Gastroesophageal sphincter (tissue), 4 donors: ENCODE results near the gene LYRM1. TPM values are rescaled to one million over a fixed set of nuclear protein-coding genes. Genes with fewer than 3 reads are reported as not detected.

Experiments
- ATAC-seq: fragments of 150-250 bp; one replicate; pipeline ENCODE4 v1.9.1; 2016; ENCODE audit warnings: mild to moderate bottlenecking, moderate library complexity
- H3K27ac ChIP-seq, 4 donors: fragments of 200-600 bp; sonication (generic) in 3 of 4; 1 replicate in 3 of 4; 2 replicates in 1 of 4; pipeline ENCODE4 v1.5.1; 2016 to 2019
- H3K27me3 ChIP-seq: fragments of 200-600 bp; sonication (generic); one replicate; pipeline ENCODE4 v1.5.1; 2019
- H3K36me3 ChIP-seq, 2 donors: fragments of 200-600 bp; sonication (generic); one replicate each; pipeline ENCODE4 v1.5.1; 2019; ENCODE audit warnings: control low read depth in 1 of 2
- H3K4me1 ChIP-seq, 3 donors: fragments of 200-600 bp; sonication (generic); 1 replicate in 2 of 3; 2 replicates in 1 of 3; pipeline ENCODE4 v1.5.1; 2016 to 2019; ENCODE audit warnings: control low read depth in 2 of 3
- H3K4me3 ChIP-seq, 2 donors: fragments of 200-600 bp; sonication (generic); one replicate each; pipeline ENCODE4 v1.5.1; 2019; ENCODE audit warnings: mild to moderate bottlenecking in 1 of 2, moderate library complexity in 1 of 2
- H3K9me3 ChIP-seq, 3 donors: fragments of 200-600 bp; sonication (generic); one replicate each; pipeline ENCODE4 v1.5.1; 2017 to 2019; ENCODE audit warnings: control low read depth in 2 of 3
- CTCF ChIP-seq, 4 experiments: fragments of 200-600 bp in 2 of 4; fragments of 450-650 bp in 2 of 4; sonication (generic) in 1 of 4; IDR thresholded peaks; one replicate each; pipeline ENCODE4 v1.5.1; 2017 to 2019; ENCODE audit warnings: antibody characterized with exemption in 4 of 4, mild to moderate bottlenecking in 2 of 4, moderate library complexity in 2 of 4
- EP300 ChIP-seq: sonication (generic); formaldehyde crosslinking; IDR thresholded peaks from one replicate; pipeline ENCODE4 v1.6.1; 2017; ENCODE audit warnings: antibody characterized with exemption, mild to moderate bottlenecking
- POLR2A ChIP-seq, 2 donors: fragments of 450-650 bp; IDR thresholded peaks; one replicate each; pipeline ENCODE4 v1.6.1; 2017; ENCODE audit warnings: antibody characterized with exemption in 2 of 2, mild to moderate bottlenecking in 2 of 2, moderate library complexity in 1 of 2
- POLR2AphosphoS5 ChIP-seq: sonication (generic); formaldehyde crosslinking; IDR thresholded peaks from one replicate; pipeline ENCODE4 v1.6.1; 2017; ENCODE audit warnings: antibody characterized with exemption
- WGBS, 2 donors: methylation state at CpG; one replicate each; pipeline ENCODE4 v1.1.5; 2018; ENCODE audit warnings: low coverage in 1 of 2; 5-methylcytosine and 5-hydroxymethylcytosine counted together
- total RNA-seq, 4 donors: library from RNA; depleted of rRNA; stranded (reverse); fragments of >200 nt; gene quantifications; one replicate each; pipeline ENCODE4 v1.1.0, GENCODE V29; 2016

The LYRM1 gene
- total RNA-seq, 4 donors from 2014 or later: 54.3 to 88.7 (median 58.7) TPM

GRCh38 chr16:20954574-20954973 lies 54.0 kb downstream of the LYRM1 start:
- no peaks in the 10 kb centered on the region for H3K36me3 ChIP-seq
- H3K27me3 ChIP-seq: no peaks in the 10 kb centered on the region
- ATAC-seq: no peak
- H3K4me1 ChIP-seq: no peaks in the 10 kb centered on the region
- TF ChIP-seq EP300: no peak
- no peak for TF ChIP-seq CTCF (IDR thresholded peaks at IDR 0.05)
- TF ChIP-seq POLR2AphosphoS5: no peak
- TF ChIP-seq POLR2A (IDR thresholded peaks at IDR 0.05): no peak
- 83 to 90% methylated on average over 1 to 11 of the region's 11 CpGs for WGBS, 2 donors
- no peaks in the 10 kb centered on the region for H3K9me3 ChIP-seq
- H3K4me3 ChIP-seq: no peak overlapping the region
- H3K27ac ChIP-seq: no peak overlapping the region

- Histone ChIP-seq H3K27ac (no peak overlapping the region), H3K27me3 (no peaks in the 10 kb centered on the region), H3K4me3 (no peak overlapping the region), H3K36me3 (no peaks in the 10 kb centered on the region), H3K9me3 (no peaks in the 10 kb centered on the region), H3K4me1 (no peaks in the 10 kb centered on the region)
- ATAC-seq: no peak
- WGBS, 2 donors: 20 to 61% methylated on average over 1 to 3 of the region's 3 CpGs
- TF ChIP-seq POLR2A (IDR thresholded peaks at IDR 0.05) (no peak), POLR2AphosphoS5 (no peak), CTCF (IDR thresholded peaks at IDR 0.05) (no peak), EP300 (no peak)
These were observed 55.7 kb downstream of the LYRM1 start for GRCh38 chr16:20956319-20956718.

- TF ChIP-seq CTCF (IDR thresholded peaks at IDR 0.05) (no peak), EP300 (no peak), POLR2A (IDR thresholded peaks at IDR 0.05) (no peak), POLR2AphosphoS5 (no peak)
- 64% methylated on average over 2 of the region's 3 CpGs for WGBS, 2 donors
- ATAC-seq: no peak
These were observed 56.6 kb downstream of the LYRM1 start for GRCh38 chr16:20957153-20957552.

GRCh38 chr16:20960899-20961298 lies 60.3 kb downstream of the LYRM1 start:
- H3K27me3 ChIP-seq: no peaks in the 10 kb centered on the region
- H3K36me3 ChIP-seq: no peaks in the 10 kb centered on the region
- no peak for TF ChIP-seq EP300
- no peak for TF ChIP-seq CTCF (IDR thresholded peaks at IDR 0.05)
- no peak for TF ChIP-seq POLR2A (IDR thresholded peaks at IDR 0.05)
- TF ChIP-seq POLR2AphosphoS5: no peak
- H3K9me3 ChIP-seq: no peaks in the 10 kb centered on the region
- H3K4me1 ChIP-seq: no peaks in the 10 kb centered on the region
- 78 to 100% methylated on average over 1 to 5 of the region's 5 CpGs for WGBS, 2 donors
- H3K4me3 ChIP-seq: no peak overlapping the region
- ATAC-seq: no peak
- H3K27ac ChIP-seq: no peak overlapping the region

More at GRCh38 chr16:20957153-20957552, 56.6 kb downstream of the LYRM1 start:
- H3K4me3 ChIP-seq: no peak overlapping the region
- H3K27ac ChIP-seq: no peak overlapping the region
- H3K36me3 ChIP-seq: no peaks in the 10 kb centered on the region
- no peaks in the 10 kb centered on the region for H3K27me3 ChIP-seq
- no peaks in the 10 kb centered on the region for H3K9me3 ChIP-seq
- no peaks in the 10 kb centered on the region for H3K4me1 ChIP-seq

GRCh38 chr16:20968765-20969164 lies 68.2 kb downstream of the LYRM1 start:
- Histone ChIP-seq H3K4me3 (no peak overlapping the region), H3K4me1 (no peaks in the 10 kb centered on the region), H3K9me3 (no peaks in the 10 kb centered on the region), H3K36me3 (no peaks in the 10 kb centered on the region), H3K27me3 (no peaks in the 10 kb centered on the region), H3K27ac (no peak overlapping the region)
- 42 to 52% methylated on average over 2 to 3 of the region's 3 CpGs for WGBS, 2 donors
- TF ChIP-seq EP300: no peak
- no peak for TF ChIP-seq CTCF (IDR thresholded peaks at IDR 0.05)
- TF ChIP-seq POLR2A (IDR thresholded peaks at IDR 0.05): no peak
- no peak for TF ChIP-seq POLR2AphosphoS5
- ATAC-seq: no peak
